ENCODE measurements around the gene HOXB4.

Gene HOXB4

DNA sequence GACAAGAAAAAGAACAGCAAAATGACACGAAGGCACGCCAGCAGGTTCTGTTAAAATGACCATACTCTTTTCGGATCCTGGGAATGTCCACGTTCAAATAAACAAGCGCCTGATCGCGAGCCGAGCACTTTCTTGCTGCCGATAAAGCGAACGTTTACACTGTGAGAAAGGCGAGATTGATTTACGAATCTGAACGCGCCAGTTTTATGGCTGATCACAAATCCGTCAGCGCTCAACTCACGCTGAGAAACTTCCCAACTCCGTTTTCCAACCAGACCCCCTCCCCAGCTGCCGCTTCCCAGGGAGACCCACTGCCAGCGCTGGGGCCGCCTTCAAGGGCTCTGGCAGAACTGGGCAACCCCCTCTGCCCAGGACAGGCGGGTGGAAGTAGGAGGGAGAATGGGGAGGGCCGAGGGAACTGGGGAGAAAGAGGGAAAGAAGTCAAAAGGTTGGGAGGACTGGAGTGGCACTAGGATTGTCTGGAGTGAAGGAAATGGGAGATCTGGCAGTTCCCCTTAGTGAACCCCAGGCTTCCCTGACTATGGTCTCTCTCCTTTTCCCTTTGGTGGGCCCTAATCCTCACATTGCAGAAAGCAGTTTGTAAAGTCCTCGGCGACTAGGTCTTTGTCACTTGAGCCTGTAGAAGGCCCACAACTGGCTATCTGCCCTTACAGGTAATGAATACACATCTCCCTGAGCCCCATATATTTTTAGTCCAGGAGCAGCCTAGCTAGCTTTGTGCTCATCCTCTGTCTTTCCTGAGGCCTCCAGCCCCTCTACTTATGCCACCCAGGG lies 6.9 kb downstream of the HOXB4 start:
- no peak for FAIRE-seq

DNA sequence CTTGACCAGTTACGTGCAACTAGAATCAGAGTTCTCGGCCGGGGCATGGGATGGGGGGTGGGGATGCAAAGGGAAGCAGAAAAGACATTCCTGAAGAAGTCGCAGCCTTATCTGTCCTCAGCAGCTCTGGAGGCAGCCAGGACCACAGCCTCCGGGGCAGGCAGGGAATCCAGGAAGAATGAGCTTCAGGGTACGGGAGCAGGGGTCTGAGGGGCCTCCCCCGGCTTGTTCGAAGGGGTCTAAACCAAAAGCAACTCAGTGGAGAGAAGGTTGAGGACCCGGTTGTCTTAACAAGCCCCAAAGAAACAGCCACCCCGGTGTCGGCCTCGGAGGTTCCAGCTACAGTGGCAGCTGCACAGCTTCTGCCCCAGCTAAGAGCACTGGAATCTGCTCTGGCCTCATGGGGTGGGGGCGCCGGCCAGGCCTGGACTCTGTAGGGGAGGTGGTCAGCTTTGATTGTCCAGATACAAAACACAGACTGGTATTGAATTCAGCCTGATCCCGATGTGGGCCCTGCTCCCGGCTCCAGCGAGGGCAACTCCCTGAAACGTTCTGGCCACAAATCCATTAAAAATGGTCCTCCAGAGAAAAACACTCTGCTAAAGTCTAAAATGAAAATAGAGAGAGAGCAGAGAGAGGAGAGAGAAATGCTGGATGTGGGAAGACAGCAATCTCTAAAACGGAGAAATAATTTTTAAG lies 7.7 kb downstream of the HOXB4 start:
- no peak for FAIRE-seq

GRCh38 chr17:48569674-48570324 lies 8.4 kb downstream of the HOXB4 start:
- FAIRE-seq = no peak

DNA sequence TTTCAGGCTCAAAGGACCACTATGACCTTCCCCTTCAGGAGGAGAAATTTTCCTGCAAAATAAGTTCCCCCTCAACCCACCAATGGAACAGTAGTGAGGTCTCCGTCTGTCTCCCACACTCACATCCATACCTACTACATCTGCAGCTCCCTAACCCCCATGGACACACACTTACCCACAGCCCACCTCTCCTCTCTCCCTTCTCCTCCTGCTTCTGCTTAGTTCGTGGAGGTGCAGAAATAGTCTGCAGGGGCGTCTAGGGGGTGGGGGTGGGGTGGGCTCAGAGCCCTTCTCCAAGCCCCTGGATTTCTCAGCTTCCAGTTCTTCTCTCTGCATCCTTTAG lies 8.9 kb downstream of the HOXB4 start:
- no peak for FAIRE-seq

GRCh38 chr17:48568499-48569239 lies 9.5 kb downstream of the HOXB4 start:
- no peak for FAIRE-seq

GRCh38 chr17:48567646-48568354 lies 10.3 kb downstream of the HOXB4 start:
- no peak for FAIRE-seq

- FAIRE-seq = no peak
Measured at GRCh38 chr17:48567209-48567608, 10.9 kb downstream of the HOXB4 start.

- no peak for FAIRE-seq
Measured at GRCh38 chr17:48566717-48567116, 11.4 kb downstream of the HOXB4 start.

DNA sequence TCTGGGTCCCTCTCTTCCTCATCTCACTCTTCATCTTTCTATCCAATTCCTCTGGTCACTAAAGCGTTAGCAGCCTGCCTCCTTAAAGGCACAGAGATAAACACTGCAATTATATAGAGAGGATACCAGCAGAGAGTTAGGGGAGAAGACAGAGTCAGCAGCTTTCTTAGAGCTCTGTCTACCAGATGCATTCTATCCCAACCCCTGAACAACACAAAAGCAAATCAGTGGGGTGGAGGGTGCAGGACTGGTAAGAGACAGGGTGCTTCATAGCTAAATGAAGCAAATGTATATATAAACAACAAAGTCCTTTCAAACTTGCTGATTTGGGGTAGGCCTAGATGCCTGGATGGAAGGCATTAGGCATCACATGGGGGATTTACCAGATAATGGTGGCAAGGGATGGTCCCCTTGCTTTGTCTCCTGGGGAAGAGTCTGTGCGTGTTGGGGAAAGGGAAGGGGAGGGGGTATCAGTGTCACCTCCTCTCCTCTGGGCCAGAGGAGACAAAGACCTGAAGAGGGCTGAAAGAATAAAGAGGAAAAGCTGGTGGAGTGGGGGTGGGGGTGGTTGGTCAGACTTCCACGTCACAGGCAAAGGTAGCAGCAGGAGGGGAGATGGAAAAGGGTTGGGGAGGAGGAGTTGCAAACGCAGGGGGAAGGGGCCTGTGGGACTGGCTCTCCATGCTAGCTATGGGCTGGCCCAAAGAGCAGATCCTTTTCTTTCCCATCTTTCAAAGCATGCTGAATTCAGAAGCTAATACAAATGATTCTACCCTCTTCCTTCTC lies 12.0 kb downstream of the HOXB4 start:
- no peak for FAIRE-seq

DNA sequence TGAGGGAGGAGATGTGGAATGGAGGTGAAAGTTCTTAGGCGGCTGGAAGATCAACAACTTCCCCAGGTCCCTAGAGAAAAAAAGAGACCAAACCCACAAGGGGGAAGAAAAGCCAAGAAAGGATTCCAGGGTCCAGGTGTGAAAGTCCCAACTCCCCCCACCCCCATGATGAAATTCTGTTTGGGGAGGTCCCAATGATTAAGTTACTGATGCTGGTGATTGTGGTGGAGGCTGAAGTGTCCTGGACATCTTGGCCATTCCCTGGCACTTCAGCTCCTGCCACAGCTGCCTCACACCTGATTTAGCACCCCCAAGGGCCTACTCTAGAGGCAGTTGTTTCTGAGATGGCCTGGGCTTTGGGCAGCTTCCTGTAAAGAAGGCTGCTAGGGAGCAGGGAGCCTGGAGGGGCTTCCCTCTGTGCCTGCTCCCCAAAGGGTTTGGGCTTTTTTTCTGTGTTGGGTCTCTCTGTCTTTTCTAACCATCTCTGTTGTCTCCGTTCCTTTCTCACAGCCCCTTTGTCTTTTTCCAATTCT lies 13.1 kb downstream of the HOXB4 start:
- FAIRE-seq = no peak

DNA sequence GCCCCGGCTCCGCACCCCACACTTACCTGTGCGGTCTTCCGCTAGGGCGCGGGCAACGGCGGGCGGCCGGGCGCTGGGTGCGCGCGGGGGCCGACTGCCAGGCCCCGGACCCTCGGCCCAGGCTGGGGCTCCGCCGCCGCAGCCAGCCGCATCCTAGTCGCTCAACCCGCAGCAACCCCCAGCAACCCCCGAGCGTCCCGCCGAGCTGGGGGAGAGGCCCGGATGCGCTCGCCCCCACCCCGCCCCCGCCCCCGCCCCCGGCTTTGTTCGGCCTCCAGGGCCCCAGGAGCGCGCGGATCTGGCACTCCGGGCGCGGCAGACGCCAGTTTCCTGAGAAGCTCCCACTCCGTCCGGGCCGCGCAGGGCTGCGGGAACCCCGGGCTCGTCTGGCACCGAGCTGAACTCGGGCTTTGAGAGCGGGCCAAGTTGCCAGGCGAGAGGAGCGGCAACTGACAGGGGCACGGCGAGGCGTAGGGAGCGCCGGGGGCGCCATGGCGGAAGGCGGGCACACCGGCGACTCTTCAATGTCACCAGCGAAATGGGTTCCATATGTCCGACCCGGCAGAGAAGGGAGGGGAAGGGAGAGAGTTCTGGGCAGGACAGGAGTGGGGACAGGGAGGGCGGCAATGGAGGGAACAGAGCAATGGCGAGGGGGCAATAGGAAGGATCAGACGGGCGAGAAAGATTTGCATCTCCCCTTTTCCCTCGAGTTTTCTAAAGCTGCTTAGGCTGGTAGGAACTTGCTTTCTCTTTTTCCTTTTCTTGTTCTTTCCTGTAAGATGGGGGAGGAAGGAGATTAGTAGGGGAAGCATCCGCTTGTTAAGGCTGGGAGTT lies 13.7 kb downstream of the HOXB4 start:
- FAIRE-seq = no peak

DNA sequence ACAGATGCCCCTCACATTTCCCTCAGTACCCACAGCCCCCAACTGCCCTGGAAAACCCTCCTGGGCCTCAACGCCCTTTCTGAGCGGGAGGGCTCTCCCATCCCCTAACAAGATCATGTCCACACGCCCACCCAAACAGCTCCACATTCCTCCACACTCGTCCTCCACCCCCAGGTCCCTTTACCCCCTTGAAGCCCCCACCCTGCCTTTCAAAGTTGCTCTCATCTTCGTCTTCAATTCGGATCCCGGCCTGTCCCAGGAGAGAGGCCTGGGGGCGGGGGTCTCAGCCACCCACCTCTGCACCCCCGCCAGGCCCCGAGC lies 14.3 kb downstream of the HOXB4 start:
- no peak for FAIRE-seq

DNA sequence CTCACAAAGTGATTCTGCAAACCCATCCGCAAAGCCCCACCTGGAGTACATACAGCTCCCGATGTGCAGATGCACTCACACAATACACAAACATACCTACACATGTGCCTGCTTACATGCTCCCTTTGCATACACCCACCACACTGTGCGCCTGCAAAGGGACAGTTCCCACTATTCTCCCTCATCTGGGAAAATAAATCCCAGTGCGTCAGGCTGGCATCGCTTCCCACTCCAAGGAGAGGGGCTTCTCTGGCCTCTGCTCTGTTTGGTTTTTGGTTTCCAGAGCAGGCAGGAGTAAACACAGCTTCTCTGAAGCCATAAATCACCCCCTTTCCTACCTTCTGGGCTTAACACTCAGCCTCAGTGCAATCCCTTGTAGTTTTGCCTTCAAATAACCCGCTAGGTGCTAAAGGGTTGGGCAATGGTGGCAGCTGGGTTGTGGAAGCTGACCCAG lies 14.7 kb downstream of the HOXB4 start:
- FAIRE-seq = no peak

GRCh38 chr17:48562934-48563333 lies 15.2 kb downstream of the HOXB4 start:
- FAIRE-seq = no peak

DNA sequence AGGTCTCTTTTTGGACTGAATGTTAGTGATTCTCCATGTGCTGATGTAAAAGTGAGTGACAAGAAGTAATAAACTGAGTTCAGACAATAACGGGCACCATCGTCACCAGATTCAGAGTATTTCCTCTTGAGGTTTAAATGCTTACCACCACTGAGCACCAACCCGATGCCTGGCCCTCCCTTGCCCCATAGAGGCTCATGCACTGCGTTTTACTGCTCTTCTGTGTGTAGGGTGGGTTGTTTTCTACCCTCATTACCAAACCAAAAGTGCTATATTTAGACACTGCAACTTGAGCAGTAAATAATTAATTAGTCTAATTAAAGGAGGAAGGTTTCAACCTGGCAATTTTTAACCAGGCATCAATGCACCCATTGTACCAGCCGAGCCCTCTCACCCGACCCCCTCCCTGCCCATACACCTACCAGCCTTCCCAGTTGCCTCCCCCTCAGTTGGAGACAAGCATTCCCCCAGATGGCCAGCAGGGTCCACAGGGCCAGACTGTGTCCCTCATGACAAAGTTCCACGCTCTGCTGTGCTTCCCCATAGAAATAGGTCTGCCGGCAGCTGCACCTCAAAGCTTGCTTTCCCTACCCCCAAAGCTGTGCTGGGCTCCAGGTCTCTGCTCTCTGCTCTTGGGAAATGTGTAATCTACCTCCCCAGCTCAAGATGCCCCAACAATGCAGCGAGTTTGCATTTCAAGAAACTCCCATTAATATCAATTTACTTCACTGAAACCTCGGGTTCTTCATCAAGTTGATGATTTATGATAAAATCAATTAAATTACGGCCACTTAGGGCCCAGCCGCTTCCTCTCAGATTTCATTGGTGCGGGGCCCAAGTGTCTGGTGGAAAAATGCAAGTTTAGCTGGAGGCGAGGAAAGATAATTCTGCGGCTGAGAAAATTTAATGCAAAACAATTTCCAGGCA lies 16.0 kb downstream of the HOXB4 start:
- FAIRE-seq = no peak

GRCh38 chr17:48559840-48560817 lies 18.0 kb downstream of the HOXB4 start:
- FAIRE-seq = no peak

- no peak for FAIRE-seq
Measured at GRCh38 chr17:48559122-48559839, 18.9 kb downstream of the HOXB4 start.

GRCh38 chr17:48558831-48559121 lies 19.4 kb downstream of the HOXB4 start:
- no peak for FAIRE-seq
